Measurements from ENCODE around the gene FOXL2NB.

The FOXL2NB gene

GRCh38 chr3:138948371-138949001, 1.5 kb downstream of the FOXL2NB start:
- H3K4me3 ChIP-seq (ENCODE audit: extremely low read depth, insufficient read depth, low read length, poor library complexity, severe bottlenecking), result no peak overlapping the region
- H3K36me3 ChIP-seq (ENCODE audit: control insufficient read depth, insufficient read depth, low read length), result no peaks in the 10 kb centered on the region
- H3K9me3 ChIP-seq (ENCODE audit: control insufficient read depth, low read length), result no peaks in the 10 kb centered on the region
- H3K27ac ChIP-seq (ENCODE audit: low read depth, low read length, severe bottlenecking), result no peak overlapping the region
- peaks cover 21% of the 10 kb centered on the region for H3K4me1 ChIP-seq (ENCODE audit: control insufficient read depth, insufficient read depth, low read length, poor library complexity, severe bottlenecking)
- WGBS, 2 experiments (ENCODE audit: insufficient coverage in 2 of 2), result 0 to 24% methylated on average over 1 to 3 of the region's 3 CpGs

- no peak overlapping the region for H3K27ac ChIP-seq (ENCODE audit: low read depth, low read length, severe bottlenecking)
- H3K36me3 ChIP-seq (ENCODE audit: control insufficient read depth, insufficient read depth, low read length), result no peaks in the 10 kb centered on the region
- H3K9me3 ChIP-seq (ENCODE audit: control insufficient read depth, low read length), result no peaks in the 10 kb centered on the region
- H3K4me3 ChIP-seq (ENCODE audit: extremely low read depth, insufficient read depth, low read length, poor library complexity, severe bottlenecking), result no peak overlapping the region
- WGBS, 2 experiments (ENCODE audit: insufficient coverage in 2 of 2), result 7 to 29% methylated on average over 1 to 2 of the region's 5 CpGs
- H3K4me1 ChIP-seq (ENCODE audit: control insufficient read depth, insufficient read depth, low read length, poor library complexity, severe bottlenecking), result peaks cover 16% of the 10 kb centered on the region
These were observed 2.0 kb downstream of the FOXL2NB start for GRCh38 chr3:138949002-138949418.

- H3K9me3 ChIP-seq (ENCODE audit: control insufficient read depth, low read length), result no peaks in the 10 kb centered on the region
- WGBS, 2 experiments (ENCODE audit: insufficient coverage in 2 of 2), result 1 to 4% methylated on average over 23 to 27 of the region's 27 CpGs
- H3K27ac ChIP-seq (ENCODE audit: low read depth, low read length, severe bottlenecking), result no peak overlapping the region
- peaks cover 14% of the 10 kb centered on the region for H3K4me1 ChIP-seq (ENCODE audit: control insufficient read depth, insufficient read depth, low read length, poor library complexity, severe bottlenecking)
- no peaks in the 10 kb centered on the region for H3K36me3 ChIP-seq (ENCODE audit: control insufficient read depth, insufficient read depth, low read length)
- H3K4me3 ChIP-seq (ENCODE audit: extremely low read depth, insufficient read depth, low read length, poor library complexity, severe bottlenecking), result peak overlapping the region; percentile 22
These were observed 2.5 kb downstream of the FOXL2NB start for GRCh38 chr3:138949445-138950005.

GRCh38 chr3:138950006-138950644, 3.1 kb downstream of the FOXL2NB start:
- Histone ChIP-seq H3K9me3 (ENCODE audit: control insufficient read depth, low read length) (no peaks in the 10 kb centered on the region), H3K36me3 (ENCODE audit: control insufficient read depth, insufficient read depth, low read length) (no peaks in the 10 kb centered on the region), H3K4me1 (ENCODE audit: control insufficient read depth, insufficient read depth, low read length, poor library complexity, severe bottlenecking) (peaks cover 14% of the 10 kb centered on the region), H3K27ac (ENCODE audit: low read depth, low read length, severe bottlenecking) (no peak overlapping the region), H3K4me3 (ENCODE audit: extremely low read depth, insufficient read depth, low read length, poor library complexity, severe bottlenecking) (peak overlapping the region; percentile 22)
- WGBS, 2 experiments (ENCODE audit: insufficient coverage in 2 of 2), result 2% methylated on average over 31 to 37 of the region's 53 CpGs

GRCh38 chr3:138950701-138951100, 3.7 kb downstream of the FOXL2NB start:
- Histone ChIP-seq H3K27ac (ENCODE audit: low read depth, low read length, severe bottlenecking) (no peak overlapping the region), H3K4me1 (ENCODE audit: control insufficient read depth, insufficient read depth, low read length, poor library complexity, severe bottlenecking) (peaks cover 14% of the 10 kb centered on the region), H3K36me3 (ENCODE audit: control insufficient read depth, insufficient read depth, low read length) (no peaks in the 10 kb centered on the region), H3K9me3 (ENCODE audit: control insufficient read depth, low read length) (no peaks in the 10 kb centered on the region), H3K4me3 (ENCODE audit: extremely low read depth, insufficient read depth, low read length, poor library complexity, severe bottlenecking) (peak overlapping the region; percentile 22)
- 53 to 71% methylated on average over 8 of the region's 8 CpGs for WGBS, 2 experiments (ENCODE audit: insufficient coverage in 2 of 2)

- Histone ChIP-seq H3K27ac (ENCODE audit: low read depth, low read length, severe bottlenecking) (no peak overlapping the region), H3K36me3 (ENCODE audit: control insufficient read depth, insufficient read depth, low read length) (no peaks in the 10 kb centered on the region), H3K9me3 (ENCODE audit: control insufficient read depth, low read length) (peaks cover 4% of the 10 kb centered on the region), H3K4me1 (ENCODE audit: control insufficient read depth, insufficient read depth, low read length, poor library complexity, severe bottlenecking) (peaks cover 3% of the 10 kb centered on the region), H3K4me3 (ENCODE audit: extremely low read depth, insufficient read depth, low read length, poor library complexity, severe bottlenecking) (no peak overlapping the region)
- WGBS, 2 experiments (ENCODE audit: insufficient coverage in 2 of 2), result 89 to 94% methylated on average over 27 to 36 of the region's 36 CpGs
These were observed 13.4 kb downstream of the FOXL2NB start for GRCh38 chr3:138960417-138960852.

GRCh38 chr3:138962854-138963560, 16.0 kb downstream of the FOXL2NB start:
- WGBS, 2 experiments (ENCODE audit: insufficient coverage in 2 of 2), result 79 to 88% methylated on average over 7 to 8 of the region's 8 CpGs

GRCh38 chr3:138964264-138964663, 17.2 kb downstream of the FOXL2NB start:
- H3K4me1 ChIP-seq (ENCODE audit: control insufficient read depth, insufficient read depth, low read length, poor library complexity, severe bottlenecking), result peaks cover 3% of the 10 kb centered on the region
- H3K4me3 ChIP-seq (ENCODE audit: extremely low read depth, insufficient read depth, low read length, poor library complexity, severe bottlenecking), result no peak overlapping the region
- peaks cover 4% of the 10 kb centered on the region for H3K9me3 ChIP-seq (ENCODE audit: control insufficient read depth, low read length)
- no peak overlapping the region for H3K27ac ChIP-seq (ENCODE audit: low read depth, low read length, severe bottlenecking)
- no CpG with 5 or more reads among the region's 2 CpGs for WGBS, 2 experiments (ENCODE audit: insufficient coverage in 2 of 2)
- H3K36me3 ChIP-seq (ENCODE audit: control insufficient read depth, insufficient read depth, low read length), result no peaks in the 10 kb centered on the region

More at GRCh38 chr3:138962854-138963560, 16.0 kb downstream of the FOXL2NB start:
- Histone ChIP-seq H3K4me1 (ENCODE audit: control insufficient read depth, insufficient read depth, low read length, poor library complexity, severe bottlenecking) (peaks cover 3% of the 10 kb centered on the region), H3K36me3 (ENCODE audit: control insufficient read depth, insufficient read depth, low read length) (no peaks in the 10 kb centered on the region), H3K4me3 (ENCODE audit: extremely low read depth, insufficient read depth, low read length, poor library complexity, severe bottlenecking) (no peak overlapping the region), H3K9me3 (ENCODE audit: control insufficient read depth, low read length) (peaks cover 4% of the 10 kb centered on the region), H3K27ac (ENCODE audit: low read depth, low read length, severe bottlenecking) (no peak overlapping the region)

GRCh38 chr3:138964923-138965322, 17.9 kb downstream of the FOXL2NB start:
- Histone ChIP-seq H3K9me3 (ENCODE audit: control insufficient read depth, low read length) (peaks cover 4% of the 10 kb centered on the region), H3K4me1 (ENCODE audit: control insufficient read depth, insufficient read depth, low read length, poor library complexity, severe bottlenecking) (peaks cover 3% of the 10 kb centered on the region), H3K27ac (ENCODE audit: low read depth, low read length, severe bottlenecking) (no peak overlapping the region), H3K4me3 (ENCODE audit: extremely low read depth, insufficient read depth, low read length, poor library complexity, severe bottlenecking) (no peak overlapping the region), H3K36me3 (ENCODE audit: control insufficient read depth, insufficient read depth, low read length) (no peaks in the 10 kb centered on the region)

- no peaks in the 10 kb centered on the region for H3K4me1 ChIP-seq (ENCODE audit: control insufficient read depth, insufficient read depth, low read length, poor library complexity, severe bottlenecking)
- no peaks in the 10 kb centered on the region for H3K36me3 ChIP-seq (ENCODE audit: control insufficient read depth, insufficient read depth, low read length)
- WGBS, 2 experiments (ENCODE audit: insufficient coverage in 2 of 2), result 82 to 92% methylated on average over 4 to 5 of the region's 6 CpGs
- H3K9me3 ChIP-seq (ENCODE audit: control insufficient read depth, low read length), result no peaks in the 10 kb centered on the region
- H3K4me3 ChIP-seq (ENCODE audit: extremely low read depth, insufficient read depth, low read length, poor library complexity, severe bottlenecking), result no peak overlapping the region
- no peak overlapping the region for H3K27ac ChIP-seq (ENCODE audit: low read depth, low read length, severe bottlenecking)
These were observed 24.8 kb downstream of the FOXL2NB start for GRCh38 chr3:138971766-138972320.
